ENCODE measurements around the gene NSUN7.

- TF ChIP-seq CTCF (conservative IDR thresholded peaks at IDR 0.05; ENCODE audit: low read depth, low read length) (no peak), EZH2 (IDR thresholded peaks at IDR 0.05; ENCODE audit: borderline replicate concordance, low read depth, low read length, poor library complexity, severe bottlenecking) (no peak)
Measured at GRCh38 chr4:40828661-40829060, 78.9 kb downstream of the NSUN7 start.
